Measurements from ENCODE around the gene TMEM244. TPM values are rescaled to one million over a fixed set of nuclear protein-coding genes. Genes with fewer than 3 reads are reported as not detected.
A peak's percentile ranks its signal among the peaks of the same experiment; 100 is the strongest.

Gene TMEM244
- total and polyA plus RNA-seq, 4 experiments from 2014 or later = 0.87 to 1.2 (median 1.1) TPM; not detected in 1

- H3K27ac ChIP-seq (ENCODE audit: low read depth, low read length) = no peak overlapping the region
- no peaks in the 10 kb centered on the region for H3K27me3 Mint-ChIP-seq
- no peak for DNase-seq
- peaks cover 8 to 14% (median 11%) of the 10 kb centered on the region in 4 donors for H3K4me1 Mint-ChIP-seq
- intact Hi-C loops (cut with micrococcal nuclease) = no loop called here
- H3K36me3 Mint-ChIP-seq = peaks cover 0 to 4% of the 10 kb centered on the region in 2 donors
- CTCF ChIA-PET (ENCODE audit: partially characterized antibody) = interaction anchor here (1.5 kb wide), 1 partner anchor 26 kb away, joined by 3 read pairs; no protein-coding TSS in a partner anchor
- H3K9me3 ChIP-seq (ENCODE audit: control insufficient read depth in 1 of 2, low read length in 2 of 2) = no peaks in the 10 kb centered on the region
- peaks cover 0 to 3% (median 0%) of the 10 kb centered on the region in 8 donors for H3K9me3 Mint-ChIP-seq
- H3K4me3 ChIP-seq (ENCODE audit: low read length in 2 of 2) = no peak overlapping the region
- H3K36me3 ChIP-seq (ENCODE audit: insufficient read depth, low read length) = no peaks in the 10 kb centered on the region
- H3K4me3 Mint-ChIP-seq = no peak overlapping the region
- H3K27me3 ChIP-seq (ENCODE audit: insufficient read depth, low read length) = no peaks in the 10 kb centered on the region
- POLR2A ChIA-PET (ENCODE audit: partially characterized antibody) = no interaction called here
- peaks cover 5% of the 10 kb centered on the region for H3K4me1 ChIP-seq (ENCODE audit: insufficient read depth, low read length)
- no peak overlapping the region for H3K27ac Mint-ChIP-seq
Measured at GRCh38 chr6:129853996-129854711, 7.0 kb downstream of the TMEM244 start.

- Histone ChIP-seq H3K9me3 (ENCODE audit: control insufficient read depth in 1 of 2, low read length in 2 of 2) (no peaks in the 10 kb centered on the region), H3K27me3 (ENCODE audit: insufficient read depth, low read length) (no peaks in the 10 kb centered on the region), H3K4me3 (ENCODE audit: low read length in 2 of 2) (no peak overlapping the region), H3K27ac (ENCODE audit: low read depth, low read length) (no peak overlapping the region), H3K4me1 (ENCODE audit: insufficient read depth, low read length) (peaks cover 5% of the 10 kb centered on the region), H3K36me3 (ENCODE audit: insufficient read depth, low read length) (no peaks in the 10 kb centered on the region)
- H3K4me1 Mint-ChIP-seq = peaks cover 8 to 14% (median 10%) of the 10 kb centered on the region in 4 donors
- ChIA-PET CTCF (ENCODE audit: partially characterized antibody) (no interaction called here), POLR2A (ENCODE audit: partially characterized antibody) (no interaction called here)
- no peak overlapping the region for H3K4me3 Mint-ChIP-seq
- H3K36me3 Mint-ChIP-seq = peaks cover 0 to 8% of the 10 kb centered on the region in 2 donors
- peaks cover 0 to 3% (median 0%) of the 10 kb centered on the region in 8 donors for H3K9me3 Mint-ChIP-seq
- peaks cover 0 to 2% of the 10 kb centered on the region in 2 donors for H3K27me3 Mint-ChIP-seq
- intact Hi-C loops (cut with micrococcal nuclease) = no loop called here
- H3K27ac Mint-ChIP-seq = peak overlapping the region in 1 of 7 donors; percentile 56
- no peak for DNase-seq
Measured at GRCh38 chr6:129852257-129852858, 8.8 kb downstream of the TMEM244 start.

GRCh38 chr6:129849456-129849855, 11.7 kb downstream of the TMEM244 start:
- H3K4me1 Mint-ChIP-seq = peaks cover 8 to 14% (median 10%) of the 10 kb centered on the region in 4 donors
- H3K4me3 ChIP-seq (ENCODE audit: low read length in 2 of 2) = no peak overlapping the region
- peak overlapping the region in 1 of 7 donors; percentile 12 for H3K27ac Mint-ChIP-seq
- no peaks in the 10 kb centered on the region for H3K9me3 ChIP-seq (ENCODE audit: control insufficient read depth in 1 of 2, low read length in 2 of 2)
- intact Hi-C loops (cut with micrococcal nuclease) = no loop called here
- no peaks in the 10 kb centered on the region for H3K9me3 Mint-ChIP-seq
- ChIA-PET POLR2A (ENCODE audit: partially characterized antibody) (no interaction called here), CTCF (ENCODE audit: partially characterized antibody) (no interaction called here)
- H3K4me3 Mint-ChIP-seq = no peak overlapping the region
- H3K36me3 Mint-ChIP-seq = peaks cover 0 to 8% of the 10 kb centered on the region in 2 donors
- H3K27me3 Mint-ChIP-seq = peaks cover 0 to 2% of the 10 kb centered on the region in 2 donors
- no peak for DNase-seq
- H3K27me3 ChIP-seq (ENCODE audit: insufficient read depth, low read length) = no peaks in the 10 kb centered on the region
- peaks cover 5% of the 10 kb centered on the region for H3K4me1 ChIP-seq (ENCODE audit: insufficient read depth, low read length)
- no peaks in the 10 kb centered on the region for H3K36me3 ChIP-seq (ENCODE audit: insufficient read depth, low read length)
- H3K27ac ChIP-seq (ENCODE audit: low read depth, low read length) = no peak overlapping the region

- Histone ChIP-seq H3K36me3 (ENCODE audit: insufficient read depth, low read length) (no peaks in the 10 kb centered on the region), H3K4me1 (ENCODE audit: insufficient read depth, low read length) (no peaks in the 10 kb centered on the region), H3K4me3 (ENCODE audit: low read length in 2 of 2) (no peak overlapping the region), H3K27me3 (ENCODE audit: insufficient read depth, low read length) (no peaks in the 10 kb centered on the region), H3K9me3 (ENCODE audit: control insufficient read depth in 1 of 2, low read length in 2 of 2) (no peaks in the 10 kb centered on the region), H3K27ac (ENCODE audit: low read depth, low read length) (no peak overlapping the region)
- Mint-ChIP-seq H3K27ac (no peak overlapping the region), H3K36me3 (peaks cover 0 to 8% of the 10 kb centered on the region in 2 donors), H3K4me3 (no peak overlapping the region), H3K4me1 (no peaks in the 10 kb centered on the region), H3K27me3 (peaks cover 0 to 2% of the 10 kb centered on the region in 2 donors), H3K9me3 (no peaks in the 10 kb centered on the region)
- intact Hi-C loops (cut with micrococcal nuclease) = no loop called here
- ChIA-PET POLR2A (ENCODE audit: partially characterized antibody) (no interaction called here), CTCF (ENCODE audit: partially characterized antibody) (no interaction called here)
- DNase-seq = no peak
Measured at GRCh38 chr6:129846761-129847160, 14.4 kb downstream of the TMEM244 start.

GRCh38 chr6:129845696-129846095, 15.4 kb downstream of the TMEM244 start:
- POLR2A ChIA-PET (ENCODE audit: partially characterized antibody) = no interaction called here
- H3K27me3 Mint-ChIP-seq = peaks cover 0 to 2% of the 10 kb centered on the region in 2 donors
- Histone ChIP-seq H3K27me3 (ENCODE audit: insufficient read depth, low read length) (no peaks in the 10 kb centered on the region), H3K27ac (ENCODE audit: low read depth, low read length) (no peak overlapping the region), H3K4me1 (ENCODE audit: insufficient read depth, low read length) (no peaks in the 10 kb centered on the region), H3K9me3 (ENCODE audit: control insufficient read depth in 1 of 2, low read length in 2 of 2) (no peaks in the 10 kb centered on the region), H3K4me3 (ENCODE audit: low read length in 2 of 2) (no peak overlapping the region), H3K36me3 (ENCODE audit: insufficient read depth, low read length) (no peaks in the 10 kb centered on the region)
- intact Hi-C loops (cut with micrococcal nuclease) = no loop called here
- no peaks in the 10 kb centered on the region for H3K9me3 Mint-ChIP-seq
- CTCF ChIA-PET (ENCODE audit: partially characterized antibody) = interaction anchor here (1.0 kb wide), 1 partner anchor 70 kb away, joined by 3 read pairs; no protein-coding TSS in a partner anchor
- H3K4me3 Mint-ChIP-seq = no peak overlapping the region
- peaks cover 0 to 8% of the 10 kb centered on the region in 2 donors for H3K36me3 Mint-ChIP-seq
- H3K27ac Mint-ChIP-seq = no peak overlapping the region
- DNase-seq = no peak
- no peaks in the 10 kb centered on the region for H3K4me1 Mint-ChIP-seq

GRCh38 chr6:129844118-129844891, 16.8 kb downstream of the TMEM244 start:
- intact Hi-C loops (cut with micrococcal nuclease) = no loop called here
- Histone ChIP-seq H3K27me3 (ENCODE audit: insufficient read depth, low read length) (no peaks in the 10 kb centered on the region), H3K4me3 (ENCODE audit: low read length in 2 of 2) (no peak overlapping the region), H3K27ac (ENCODE audit: low read depth, low read length) (no peak overlapping the region), H3K4me1 (ENCODE audit: insufficient read depth, low read length) (no peaks in the 10 kb centered on the region), H3K9me3 (ENCODE audit: control insufficient read depth in 1 of 2, low read length in 2 of 2) (no peaks in the 10 kb centered on the region), H3K36me3 (ENCODE audit: insufficient read depth, low read length) (no peaks in the 10 kb centered on the region)
- Mint-ChIP-seq H3K36me3 (peaks cover 0 to 3% of the 10 kb centered on the region in 2 donors), H3K4me3 (no peak overlapping the region), H3K27ac (no peak overlapping the region), H3K9me3 (no peaks in the 10 kb centered on the region), H3K4me1 (no peaks in the 10 kb centered on the region), H3K27me3 (peaks cover 0 to 4% of the 10 kb centered on the region in 2 donors)
- ChIA-PET POLR2A (ENCODE audit: partially characterized antibody) (no interaction called here), CTCF (ENCODE audit: partially characterized antibody) (interaction anchor here (1.0 kb wide), 1 partner anchor 69 kb away, joined by 3 read pairs; no protein-coding TSS in a partner anchor)
- no peak for DNase-seq

- H3K4me1 Mint-ChIP-seq = no peaks in the 10 kb centered on the region
- no peaks in the 10 kb centered on the region for H3K4me1 ChIP-seq (ENCODE audit: insufficient read depth, low read length)
- no peak for DNase-seq
- peaks cover 0 to 4% of the 10 kb centered on the region in 2 donors for H3K27me3 Mint-ChIP-seq
- peaks cover 0 to 2% (median 0%) of the 10 kb centered on the region in 8 donors for H3K9me3 Mint-ChIP-seq
- ChIA-PET CTCF (ENCODE audit: partially characterized antibody) (no interaction called here), POLR2A (ENCODE audit: partially characterized antibody) (no interaction called here)
- H3K36me3 Mint-ChIP-seq = peaks cover 0 to 3% of the 10 kb centered on the region in 2 donors
- no peak overlapping the region for H3K4me3 ChIP-seq (ENCODE audit: low read length in 2 of 2)
- no peaks in the 10 kb centered on the region for H3K36me3 ChIP-seq (ENCODE audit: insufficient read depth, low read length)
- intact Hi-C loops (cut with micrococcal nuclease) = no loop called here
- no peak overlapping the region for H3K27ac ChIP-seq (ENCODE audit: low read depth, low read length)
- no peaks in the 10 kb centered on the region for H3K27me3 ChIP-seq (ENCODE audit: insufficient read depth, low read length)
- no peak overlapping the region for H3K4me3 Mint-ChIP-seq
- no peaks in the 10 kb centered on the region for H3K9me3 ChIP-seq (ENCODE audit: control insufficient read depth in 1 of 2, low read length in 2 of 2)
- H3K27ac Mint-ChIP-seq = no peak overlapping the region
Measured at GRCh38 chr6:129843573-129843972, 17.5 kb downstream of the TMEM244 start.
